Parathyroid adenoma (tissue), 2 donors: ENCODE data around the gene HAND1.

Source experiments
- H2AFZ ChIP-seq: fragments of 300-600 bp; sonication (generic); one replicate; pipeline ENCODE4 v1.7.0; 2017; ENCODE audit warnings: antibody characterized with exemption, mild to moderate bottlenecking
- H3K27ac ChIP-seq: fragments of 300-600 bp; sonication (generic); one replicate; pipeline ENCODE4 v1.7.0; 2017
- H3K27me3 ChIP-seq: fragments of 300-600 bp; sonication (generic); one replicate; pipeline ENCODE4 v1.7.0; 2017; ENCODE audit warnings: low read length; ENCODE audit not compliant: control insufficient read depth, insufficient read depth
- H3K36me3 ChIP-seq: fragments of 300-600 bp; sonication (generic); one replicate; pipeline ENCODE4 v1.7.0; 2017; ENCODE audit warnings: low read length; ENCODE audit not compliant: control insufficient read depth, insufficient read depth
- H3K4me1 ChIP-seq: fragments of 300-600 bp; sonication (generic); one replicate; pipeline ENCODE4 v1.7.0; 2017; ENCODE audit warnings: control low read depth
- H3K4me2 ChIP-seq: fragments of 300-600 bp; sonication (generic); one replicate; pipeline ENCODE4 v1.7.0; 2017; ENCODE audit warnings: low read length
- H3K4me3 ChIP-seq: fragments of 300-600 bp; sonication (generic); one replicate; pipeline ENCODE4 v1.7.0; 2017; ENCODE audit warnings: low read depth, low read length
- H3K79me2 ChIP-seq: fragments of 300-600 bp; sonication (generic); one replicate; pipeline ENCODE4 v1.7.0; 2017; ENCODE audit warnings: control low read depth
- H3K9ac ChIP-seq: fragments of 300-600 bp; sonication (generic); one replicate; pipeline ENCODE4 v1.7.0; 2017; ENCODE audit warnings: mild to moderate bottlenecking
- H3K9me3 ChIP-seq: fragments of 300-600 bp; sonication (generic); one replicate; pipeline ENCODE4 v1.7.0; 2017; ENCODE audit warnings: low read length; ENCODE audit not compliant: control insufficient read depth
- CTCF ChIP-seq: fragments of 300-600 bp; sonication (generic); IDR thresholded peaks from one replicate; pipeline ENCODE4 v1.7.0; 2017; ENCODE audit warnings: antibody characterized with exemption, mild to moderate bottlenecking
- donor health status: primary hyperparathyroidism.

HAND1 gene

GRCh38 chr5:154480847-154481246, 2.8 kb upstream of the HAND1 start:
- no peaks in the 10 kb centered on the region for H3K4me1 ChIP-seq
- no peak overlapping the region for H3K27ac ChIP-seq
- H3K4me2 ChIP-seq: no peak overlapping the region
- H3K27me3 ChIP-seq: peaks cover 52% of the 10 kb centered on the region
- no peaks in the 10 kb centered on the region for H3K79me2 ChIP-seq
- H3K36me3 ChIP-seq: no peaks in the 10 kb centered on the region
- H3K4me3 ChIP-seq: no peak overlapping the region
- no peaks in the 10 kb centered on the region for H3K9me3 ChIP-seq
- no peak for TF ChIP-seq CTCF
- H2AFZ ChIP-seq: no peak overlapping the region
- H3K9ac ChIP-seq: no peak overlapping the region

GRCh38 chr5:154479944-154480750, 2.1 kb upstream of the HAND1 start:
- H2AFZ ChIP-seq: no peak overlapping the region
- H3K9ac ChIP-seq: no peak overlapping the region
- H3K4me1 ChIP-seq: no peaks in the 10 kb centered on the region
- peaks cover 50% of the 10 kb centered on the region for H3K27me3 ChIP-seq
- no peaks in the 10 kb centered on the region for H3K9me3 ChIP-seq
- H3K27ac ChIP-seq: no peak overlapping the region
- no peaks in the 10 kb centered on the region for H3K36me3 ChIP-seq
- no peaks in the 10 kb centered on the region for H3K79me2 ChIP-seq
- no peak overlapping the region for H3K4me3 ChIP-seq
- no peak overlapping the region for H3K4me2 ChIP-seq
- no peak for TF ChIP-seq CTCF

- Histone ChIP-seq H3K9me3 (no peaks in the 10 kb centered on the region), H3K9ac (no peak overlapping the region), H3K4me3 (no peak overlapping the region), H3K27me3 (peaks cover 56% of the 10 kb centered on the region), H2AFZ (no peak overlapping the region), H3K4me2 (no peak overlapping the region), H3K27ac (no peak overlapping the region), H3K36me3 (no peaks in the 10 kb centered on the region), H3K79me2 (no peaks in the 10 kb centered on the region), H3K4me1 (no peaks in the 10 kb centered on the region)
- no peak for TF ChIP-seq CTCF
Measured at GRCh38 chr5:154479160-154479943, 1.3 kb upstream of the HAND1 start.

- no peak overlapping the region for H3K27ac ChIP-seq
- H3K79me2 ChIP-seq: no peaks in the 10 kb centered on the region
- no peak for TF ChIP-seq CTCF
- no peak overlapping the region for H3K4me3 ChIP-seq
- H3K36me3 ChIP-seq: no peaks in the 10 kb centered on the region
- H3K4me1 ChIP-seq: no peaks in the 10 kb centered on the region
- H3K9ac ChIP-seq: no peak overlapping the region
- H3K27me3 ChIP-seq: peaks cover 53% of the 10 kb centered on the region
- no peaks in the 10 kb centered on the region for H3K9me3 ChIP-seq
- H3K4me2 ChIP-seq: no peak overlapping the region
- no peak overlapping the region for H2AFZ ChIP-seq
Measured at GRCh38 chr5:154478752-154479159, 729 bp upstream of the HAND1 start.
